Activated T-helper 1 cell treated with Interleukin-2 at 50 U/mL for 16 hours (primary cell): Measurements from ENCODE around the gene NCCRP1.

Experiments
- DNase-seq: peaks from one replicate; pipeline ENCODE4 v3.0.0-alpha.2; 2020; ENCODE audit warnings: low read depth

Gene NCCRP1

GRCh38 chr19:39246951-39247669 lies 50.3 kb downstream of the NCCRP1 start:
- no peak for DNase-seq

GRCh38 chr19:39247701-39248664 lies 51.2 kb downstream of the NCCRP1 start:
- DNase-seq, result no peak

DNA sequence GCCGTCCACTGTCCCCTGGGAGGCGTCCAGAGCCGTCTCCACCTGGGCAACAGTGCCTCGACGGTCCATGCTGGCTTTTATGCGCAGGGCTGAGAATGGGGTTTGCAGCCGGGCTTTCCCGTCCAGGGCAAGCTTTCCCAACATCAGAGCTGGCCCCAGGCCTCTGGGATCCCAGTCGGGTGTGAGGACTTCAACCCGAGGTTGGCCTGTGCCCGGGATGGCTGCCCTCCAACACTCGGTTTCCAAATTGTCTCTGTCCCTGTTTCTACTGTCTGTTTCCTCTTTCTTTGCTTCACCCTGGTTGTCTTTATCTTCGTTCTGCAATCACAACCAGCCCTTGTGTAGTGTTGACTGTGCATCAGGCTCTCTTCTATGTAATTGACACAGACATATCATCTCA lies 52.0 kb downstream of the NCCRP1 start, which contains the start of gene IFNL4:
IFNL4 (minus strand) TSS at position 51 of the 400 bp plus-strand sequence.
- DNase-seq, result no peak

GRCh38 chr19:39251081-39251480 lies 54.3 kb downstream of the NCCRP1 start:
- no peak for DNase-seq
